AG09309 (cell line): Measurements from ENCODE around the gene DPH2.

Source experiments
- DNase-seq: peaks from one replicate; pipeline ENCODE4 v3.0.0-alpha.2; 2010; ENCODE audit warnings: low read depth
- H3K4me3 ChIP-seq: 2 replicates; pipeline ENCODE4 v1.5.1; 2011; ENCODE audit warnings: mild to moderate bottlenecking, low read depth, low read length, moderate library complexity; ENCODE audit not compliant: control insufficient read depth
- TF ChIP-seq, protein P1 (sequence below): IDR thresholded peaks from 2 replicates; pipeline ENCODE4 v1.5.1; 2011; ENCODE audit warnings: mild to moderate bottlenecking, low read depth, low read length, inconsistent platforms; ENCODE audit not compliant: insufficient read depth, control insufficient read depth; ENCODE audit errors: missing control alignments

DPH2 gene

DNA sequence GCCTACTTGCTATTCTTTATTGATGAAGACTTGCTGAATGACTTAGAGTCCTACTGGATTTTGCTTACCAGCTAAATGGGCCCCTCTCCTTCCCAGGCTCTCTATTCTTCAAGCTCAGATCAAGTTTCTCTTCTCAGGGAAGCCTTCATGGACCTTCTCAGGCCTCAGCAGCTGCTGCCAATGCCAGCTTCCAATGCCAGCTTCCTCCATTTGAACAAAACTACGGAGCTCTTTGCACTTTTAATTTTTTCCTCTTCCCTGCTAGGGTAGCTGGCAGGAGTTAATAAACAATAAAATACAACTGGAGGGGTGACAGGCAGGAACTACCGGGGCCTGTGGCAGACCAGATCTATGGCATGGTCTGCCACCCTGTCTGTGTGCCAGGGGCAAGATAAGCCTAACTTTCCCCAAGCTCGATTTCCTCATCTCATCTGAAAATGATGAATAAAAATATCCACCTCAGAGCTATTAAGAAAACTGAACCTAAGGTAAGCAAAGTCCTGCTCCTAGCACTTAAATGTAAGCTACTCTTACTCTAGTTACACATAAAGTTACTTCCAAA is 24.1 kb upstream of the DPH2 start:
- TF ChIP-seq, protein P1, sequence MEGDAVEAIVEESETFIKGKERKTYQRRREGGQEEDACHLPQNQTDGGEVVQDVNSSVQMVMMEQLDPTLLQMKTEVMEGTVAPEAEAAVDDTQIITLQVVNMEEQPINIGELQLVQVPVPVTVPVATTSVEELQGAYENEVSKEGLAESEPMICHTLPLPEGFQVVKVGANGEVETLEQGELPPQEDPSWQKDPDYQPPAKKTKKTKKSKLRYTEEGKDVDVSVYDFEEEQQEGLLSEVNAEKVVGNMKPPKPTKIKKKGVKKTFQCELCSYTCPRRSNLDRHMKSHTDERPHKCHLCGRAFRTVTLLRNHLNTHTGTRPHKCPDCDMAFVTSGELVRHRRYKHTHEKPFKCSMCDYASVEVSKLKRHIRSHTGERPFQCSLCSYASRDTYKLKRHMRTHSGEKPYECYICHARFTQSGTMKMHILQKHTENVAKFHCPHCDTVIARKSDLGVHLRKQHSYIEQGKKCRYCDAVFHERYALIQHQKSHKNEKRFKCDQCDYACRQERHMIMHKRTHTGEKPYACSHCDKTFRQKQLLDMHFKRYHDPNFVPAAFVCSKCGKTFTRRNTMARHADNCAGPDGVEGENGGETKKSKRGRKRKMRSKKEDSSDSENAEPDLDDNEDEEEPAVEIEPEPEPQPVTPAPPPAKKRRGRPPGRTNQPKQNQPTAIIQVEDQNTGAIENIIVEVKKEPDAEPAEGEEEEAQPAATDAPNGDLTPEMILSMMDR, result no peak
- H3K4me3 ChIP-seq, result peak overlapping the region; percentile 90
- no peak for DNase-seq

- DNase-seq, result peak; percentile 71
- H3K4me3 ChIP-seq, result peak within 1 kb of the TSS; percentile 90
- TF ChIP-seq, protein P1, result peak; percentile 65
Measured at GRCh38 chr1:43946236-43947060, 23.4 kb upstream of the DPH2 start, which contains the start of gene IPO13. IPO13 (plus strand) TSS chr1:43946950; CDS start chr1:43947601, 651 bp downstream.

DNA sequence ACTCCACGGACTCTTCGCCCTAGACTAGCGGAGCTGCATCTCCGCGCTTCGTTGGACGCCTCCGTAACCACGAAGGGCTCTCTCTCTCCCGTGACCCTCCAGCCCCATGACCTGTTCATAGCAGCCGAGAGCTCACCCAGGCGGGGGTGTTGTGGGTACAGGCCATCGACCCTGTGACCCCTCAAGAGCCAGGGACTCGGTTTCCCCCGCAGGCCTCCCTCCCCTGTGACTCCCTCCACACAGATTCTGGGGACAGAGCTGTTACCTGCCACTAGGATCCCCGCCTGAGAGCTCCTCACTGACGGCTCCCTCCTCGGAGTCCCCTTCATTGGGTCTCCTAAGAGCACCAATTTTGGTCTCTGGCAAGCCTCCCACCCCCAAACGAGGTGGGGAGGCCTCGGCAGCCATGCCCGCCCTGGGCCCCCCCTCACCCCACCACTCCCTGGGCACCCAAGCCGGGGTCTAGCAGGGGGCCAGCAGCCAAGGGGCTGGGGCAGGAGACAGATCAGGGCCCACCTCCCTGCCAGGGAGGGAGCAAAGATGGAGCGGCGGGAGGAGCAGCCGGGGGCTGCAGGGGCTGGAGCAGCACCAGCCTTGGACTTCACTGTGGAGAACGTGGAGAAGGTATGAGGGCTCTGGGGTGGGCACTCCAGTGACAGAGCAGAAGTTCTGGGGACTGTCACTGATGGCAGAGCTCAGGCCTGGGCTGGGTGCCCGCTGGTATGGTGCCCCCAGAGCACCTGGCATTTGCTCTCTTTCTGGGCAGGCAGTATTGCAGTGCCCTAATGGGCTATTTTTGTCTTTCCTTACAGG is 22.5 kb upstream of the DPH2 start:
- TF ChIP-seq, protein P1, result no peak
- H3K4me3 ChIP-seq, result peak overlapping the region; percentile 90
- DNase-seq, result no peak

- H3K4me3 ChIP-seq, result peak overlapping the region; percentile 90
- no peak for DNase-seq
- TF ChIP-seq, protein P1, result no peak
Measured at GRCh38 chr1:43947874-43948437, 21.9 kb upstream of the DPH2 start.

DNA sequence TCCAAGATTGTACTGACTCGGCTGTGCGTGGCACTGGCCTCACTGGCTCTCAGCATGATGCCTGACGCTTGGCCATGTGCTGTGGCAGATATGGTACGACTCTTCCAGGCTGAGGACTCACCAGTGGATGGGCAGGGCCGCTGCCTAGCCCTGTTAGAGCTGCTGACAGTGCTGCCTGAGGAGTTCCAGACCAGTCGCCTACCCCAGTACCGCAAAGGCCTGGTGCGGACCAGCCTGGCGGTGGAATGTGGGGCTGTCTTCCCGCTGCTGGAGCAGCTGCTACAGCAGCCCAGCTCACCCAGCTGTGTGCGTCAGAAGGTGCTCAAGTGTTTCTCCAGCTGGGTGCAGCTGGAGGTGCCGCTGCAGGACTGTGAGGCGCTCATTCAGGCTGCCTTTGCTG is 20.1 kb upstream of the DPH2 start:
- TF ChIP-seq, protein P1, result no peak
- no peak for DNase-seq
- H3K4me3 ChIP-seq, result no peak overlapping the region
